Mononuclear cell (primary cell): ENCODE measurements around the gene OR1I1. TPM values are rescaled to one million over a fixed set of nuclear protein-coding genes. Genes with fewer than 3 reads are reported as not detected.
"Not testable (repeated sequence)": the region's sequence is repeated elsewhere in the genome, so short reads cannot be mapped to it uniquely, and the experiment has no call there.

Experiments used
- H3K27me3 ChIP-seq: 2 replicates; pipeline ENCODE4 v1.6.0; 2011; ENCODE audit warnings: low read length, control low read depth; ENCODE audit not compliant: insufficient read depth
- H3K4me1 ChIP-seq: 2 replicates; pipeline ENCODE4 v1.5.1; 2011; ENCODE audit warnings: mild to moderate bottlenecking, low read length, control low read depth; ENCODE audit not compliant: insufficient read depth
- H3K4me3 ChIP-seq: 2 replicates; pipeline ENCODE4 v1.5.1; 2011; ENCODE audit warnings: mild to moderate bottlenecking, low read length, moderate library complexity
- H3K9me3 ChIP-seq: 2 replicates; pipeline ENCODE4 v1.5.1; 2011; ENCODE audit warnings: low read depth, mild to moderate bottlenecking, control low read depth, low read length
- total RNA-seq: library from RNA; depleted of rRNA; stranded (reverse); fragments of >200 nt; gene quantifications from one replicate; pipeline ENCODE4 v1.2.3, GENCODE V29; 2012

The OR1I1 gene
- total RNA-seq, 1 donor: not detected

DNA sequence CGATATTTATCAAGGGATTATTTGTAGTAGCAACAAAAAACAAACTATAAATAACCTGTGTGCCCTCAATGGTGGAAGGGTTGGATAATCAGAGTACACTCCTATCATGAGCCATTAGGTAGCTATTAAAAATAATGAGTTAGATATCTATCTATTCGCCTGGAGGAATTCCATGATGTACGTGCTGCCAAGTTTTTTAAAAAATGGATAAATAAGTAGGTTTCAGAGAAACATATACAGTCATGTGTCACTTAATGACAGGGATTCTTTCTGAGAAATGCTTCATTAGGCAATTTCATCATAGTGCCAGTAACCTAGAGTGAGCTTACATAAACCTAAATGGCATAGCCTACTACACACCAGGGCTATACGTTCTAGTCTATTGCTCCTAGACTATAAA lies 6.2 kb upstream of the OR1I1 start:
- H3K27me3 ChIP-seq: no peaks in the 10 kb centered on the region
- no peak overlapping the region for H3K4me3 ChIP-seq
- no peaks in the 10 kb centered on the region for H3K4me1 ChIP-seq
- H3K9me3 ChIP-seq: no peaks in the 10 kb centered on the region

DNA sequence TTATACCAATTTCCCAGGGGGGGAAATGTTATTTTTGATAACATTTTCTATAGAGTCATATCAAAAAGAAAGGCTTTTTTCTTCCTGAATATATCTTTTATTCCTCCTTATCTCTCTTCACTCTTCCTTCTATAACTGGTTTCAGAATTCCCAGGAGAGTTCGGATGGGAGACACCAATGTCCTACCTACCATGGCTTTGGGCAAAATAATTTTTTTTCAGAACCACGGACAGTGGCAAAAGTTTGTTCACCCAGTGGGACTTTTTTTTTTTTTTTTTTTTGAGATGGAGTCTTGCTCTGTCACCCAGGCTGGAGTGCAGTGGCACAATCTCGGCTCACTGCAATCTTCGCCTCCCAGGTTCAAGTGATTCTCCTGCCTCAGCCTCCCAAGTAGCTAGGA lies 2.0 kb upstream of the OR1I1 start:
- H3K4me1 ChIP-seq, H3K27me3 ChIP-seq, H3K4me3 ChIP-seq, H3K9me3 ChIP-seq: not testable (repeated sequence)

DNA sequence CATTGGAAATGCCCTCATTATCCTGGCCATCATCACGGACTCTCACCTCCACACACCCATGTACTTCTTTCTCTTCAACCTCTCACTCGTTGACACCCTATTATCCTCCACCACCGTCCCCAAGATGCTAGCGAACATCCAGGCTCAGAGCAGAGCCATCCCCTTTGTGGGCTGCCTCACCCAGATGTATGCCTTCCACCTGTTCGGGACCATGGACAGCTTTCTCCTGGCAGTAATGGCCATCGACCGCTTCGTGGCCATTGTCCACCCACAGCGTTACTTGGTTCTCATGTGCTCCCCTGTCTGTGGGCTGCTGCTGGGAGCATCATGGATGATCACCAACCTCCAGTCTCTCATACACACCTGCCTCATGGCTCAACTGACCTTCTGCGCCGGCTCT lies 5.2 kb downstream of the OR1I1 start:
- Histone ChIP-seq H3K4me1 (peaks cover 4% of the 10 kb centered on the region), H3K27me3 (no peaks in the 10 kb centered on the region), H3K9me3 (no peaks in the 10 kb centered on the region), H3K4me3 (no peak overlapping the region)

DNA sequence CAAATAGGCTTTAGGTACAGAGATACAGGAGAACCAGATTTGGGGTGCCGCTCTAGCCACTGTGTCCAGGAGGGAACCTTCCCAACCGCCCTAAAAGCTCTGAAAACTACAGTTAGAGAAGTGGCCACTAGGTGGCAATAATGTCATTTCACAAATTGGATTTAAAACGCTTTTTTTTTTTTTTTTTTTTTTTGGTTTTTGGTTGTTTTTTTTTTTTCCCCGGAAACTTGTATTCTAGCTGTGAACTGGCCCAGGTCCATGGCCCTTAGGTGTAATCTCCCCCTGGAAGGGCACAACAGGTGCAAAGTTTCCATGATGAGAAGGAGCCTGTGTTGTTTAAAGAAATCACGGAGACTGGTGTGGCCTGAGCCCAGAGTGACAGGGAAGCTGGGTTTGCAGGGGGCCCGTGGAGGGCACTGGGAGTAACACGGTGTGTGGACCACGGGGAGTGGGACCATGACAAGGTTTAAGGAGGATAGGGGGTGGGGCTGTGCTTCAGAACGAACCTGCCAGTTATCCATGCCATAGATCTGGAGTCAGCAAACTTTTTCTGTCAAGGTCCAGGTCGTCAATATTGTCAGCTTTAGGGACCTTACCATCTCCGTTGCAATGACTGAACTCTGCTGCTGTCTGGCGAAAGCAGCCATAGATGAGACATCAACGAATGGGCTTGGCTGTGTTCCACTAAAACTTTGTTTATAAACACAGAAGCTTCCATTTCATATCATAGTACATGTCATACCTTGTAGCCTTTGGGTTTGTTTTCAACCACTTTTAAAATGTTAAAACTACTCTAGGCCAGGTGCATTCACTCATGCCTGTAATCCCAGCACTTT lies 10.1 kb downstream of the OR1I1 start:
- H3K4me3 ChIP-seq: no peak overlapping the region
- H3K27me3 ChIP-seq: no peaks in the 10 kb centered on the region
- no peaks in the 10 kb centered on the region for H3K9me3 ChIP-seq
- H3K4me1 ChIP-seq: peaks cover 5% of the 10 kb centered on the region

DNA sequence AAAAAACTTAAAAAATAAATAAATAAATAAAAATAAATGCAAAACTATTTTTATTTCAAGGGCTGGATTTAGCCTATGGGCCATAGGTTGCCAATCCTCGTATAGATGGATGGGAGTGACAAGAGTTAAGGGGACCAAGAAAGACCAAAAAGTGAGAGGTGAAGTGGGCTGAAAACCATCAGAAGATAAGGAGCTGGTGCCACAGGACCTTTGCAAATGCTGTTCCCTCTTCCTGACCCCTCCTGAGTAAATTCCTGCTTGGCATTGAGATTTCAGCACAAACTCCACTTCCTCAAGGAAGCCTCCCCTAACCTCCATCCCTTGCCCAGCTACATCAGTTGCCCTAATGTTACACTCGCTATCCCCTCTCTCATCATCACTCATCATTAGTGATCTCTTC lies 11.0 kb downstream of the OR1I1 start:
- H3K27me3 ChIP-seq: no peaks in the 10 kb centered on the region
- H3K4me3 ChIP-seq: no peak overlapping the region
- no peaks in the 10 kb centered on the region for H3K9me3 ChIP-seq
- H3K4me1 ChIP-seq: peaks cover 5% of the 10 kb centered on the region

DNA sequence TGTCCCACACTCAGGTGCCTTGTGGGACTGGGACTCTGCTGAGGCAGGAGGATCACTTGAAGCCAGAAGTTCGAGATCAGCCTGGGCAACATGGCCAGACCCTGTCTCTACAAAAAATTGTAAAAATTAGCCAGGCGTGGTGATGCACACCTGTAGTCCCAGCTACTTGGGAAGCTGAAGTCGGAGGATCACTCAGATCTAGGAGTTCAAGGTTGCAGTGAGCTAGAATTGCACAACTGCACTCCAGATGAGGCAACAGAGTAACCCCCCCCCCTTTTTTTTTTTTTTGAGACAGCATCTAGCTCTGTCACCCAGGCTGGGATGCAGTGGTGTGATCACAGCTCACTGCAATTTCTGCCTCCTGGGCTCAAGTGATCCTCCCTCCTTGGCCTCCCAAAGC lies 14.2 kb downstream of the OR1I1 start:
- H3K9me3 ChIP-seq: no peaks in the 10 kb centered on the region
- H3K27me3 ChIP-seq: no peaks in the 10 kb centered on the region
- H3K4me1 ChIP-seq: peaks cover 5% of the 10 kb centered on the region
- H3K4me3 ChIP-seq: no peak overlapping the region

DNA sequence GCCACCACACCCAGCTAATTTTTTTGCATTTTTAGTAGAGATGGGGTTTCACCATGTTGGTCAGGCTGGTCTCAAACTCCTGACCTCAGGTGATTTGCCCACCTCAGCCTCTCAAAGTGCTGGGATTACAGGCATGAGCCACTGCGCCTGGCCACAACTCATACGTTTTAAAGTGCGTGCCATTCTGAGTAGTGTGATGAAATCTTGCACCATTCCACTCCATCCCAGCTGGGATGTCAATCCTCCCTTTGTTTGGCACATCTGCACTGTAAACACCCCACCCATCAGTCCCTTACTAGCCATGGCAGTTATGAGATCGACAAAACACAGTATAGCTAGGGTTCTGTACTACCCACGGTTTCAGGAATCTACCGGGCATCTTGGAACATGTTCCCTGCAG lies 16.0 kb downstream of the OR1I1 start:
- H3K27me3 ChIP-seq, H3K4me3 ChIP-seq, H3K4me1 ChIP-seq, H3K9me3 ChIP-seq: not testable (repeated sequence)

DNA sequence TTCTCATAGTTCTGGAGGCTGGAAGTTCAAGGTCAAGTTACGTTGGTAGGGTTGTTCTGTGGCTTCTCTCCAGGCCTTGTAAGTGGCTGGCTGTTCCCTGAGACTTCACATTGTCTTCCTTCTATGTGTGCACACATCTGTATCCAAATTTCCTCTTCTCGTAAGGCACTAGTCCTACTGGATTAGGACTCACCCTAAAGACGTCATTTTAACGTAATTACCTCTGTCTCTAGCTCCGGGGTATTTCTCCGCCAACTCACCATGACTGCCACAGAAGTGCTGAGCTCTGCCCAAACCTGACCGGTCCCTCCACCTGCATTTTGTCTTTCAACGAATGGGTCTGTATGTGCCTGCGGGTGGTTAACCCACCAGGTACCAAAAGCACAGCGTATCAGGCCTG lies 16.4 kb downstream of the OR1I1 start:
- Histone ChIP-seq H3K4me3 (no peak overlapping the region), H3K9me3 (no peaks in the 10 kb centered on the region), H3K4me1 (no peaks in the 10 kb centered on the region), H3K27me3 (no peaks in the 10 kb centered on the region)

DNA sequence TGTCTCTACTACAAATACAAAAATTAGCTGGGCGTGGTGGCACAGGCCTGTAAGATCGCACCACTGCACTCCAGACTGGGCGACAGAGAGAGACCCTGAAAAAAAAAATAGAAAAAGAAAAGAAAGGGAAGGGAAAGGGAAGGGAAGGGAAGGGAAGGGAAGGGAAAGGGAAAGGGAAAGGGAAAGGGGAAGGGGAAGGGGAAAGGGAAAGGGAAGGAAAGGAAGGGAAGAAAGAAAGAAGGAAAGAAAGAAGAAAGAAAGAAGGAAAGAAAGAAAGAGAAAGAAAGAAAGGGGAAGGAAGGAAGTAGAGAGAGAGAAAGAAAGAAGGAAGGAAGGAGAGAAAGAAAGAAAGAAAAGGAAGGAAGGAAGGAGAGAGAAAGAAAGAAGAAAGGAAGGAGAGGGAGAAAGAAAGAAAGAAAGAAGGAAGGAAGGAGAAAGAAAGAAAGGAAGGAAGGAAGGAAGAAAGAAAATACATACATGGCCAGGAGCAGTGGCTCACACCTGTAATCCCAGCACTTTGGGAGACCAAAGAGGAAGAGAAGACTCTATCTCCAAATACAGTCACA lies 17.1 kb downstream of the OR1I1 start:
- H3K9me3 ChIP-seq: no peaks in the 10 kb centered on the region
- no peak overlapping the region for H3K4me3 ChIP-seq
- no peaks in the 10 kb centered on the region for H3K27me3 ChIP-seq
- H3K4me1 ChIP-seq: no peaks in the 10 kb centered on the region

DNA sequence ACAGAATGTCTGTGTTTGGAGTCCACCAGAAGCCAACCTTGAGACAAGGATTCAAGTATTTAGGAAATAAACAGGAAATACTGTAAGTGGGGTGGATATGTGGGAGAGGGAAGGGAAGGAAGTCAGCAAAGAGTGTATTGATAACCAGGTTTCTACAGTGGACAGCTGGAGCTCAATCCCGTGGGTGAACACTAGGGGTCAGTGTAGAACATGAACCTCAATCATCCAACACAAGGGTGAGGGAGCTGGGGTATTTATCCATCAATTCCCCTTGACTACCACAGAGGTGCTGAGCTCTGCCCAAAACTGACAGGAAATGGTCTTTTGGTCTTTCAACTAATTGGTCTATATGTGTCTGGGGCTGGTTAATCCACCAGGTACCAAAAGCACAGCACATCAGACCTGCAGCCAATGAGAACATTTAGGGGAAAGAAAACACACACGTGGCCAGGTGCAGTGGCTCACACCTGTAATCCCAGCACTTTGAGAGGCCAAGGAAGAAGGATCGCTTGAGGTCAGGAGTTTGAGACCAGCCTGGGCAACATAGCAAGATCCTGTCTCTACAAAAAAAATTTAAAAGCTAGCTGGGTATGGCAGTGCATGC lies 19.6 kb downstream of the OR1I1 start:
- H3K4me3 ChIP-seq: no peak overlapping the region
- no peaks in the 10 kb centered on the region for H3K4me1 ChIP-seq
- H3K9me3 ChIP-seq: no peaks in the 10 kb centered on the region
- H3K27me3 ChIP-seq: peaks cover 9% of the 10 kb centered on the region

DNA sequence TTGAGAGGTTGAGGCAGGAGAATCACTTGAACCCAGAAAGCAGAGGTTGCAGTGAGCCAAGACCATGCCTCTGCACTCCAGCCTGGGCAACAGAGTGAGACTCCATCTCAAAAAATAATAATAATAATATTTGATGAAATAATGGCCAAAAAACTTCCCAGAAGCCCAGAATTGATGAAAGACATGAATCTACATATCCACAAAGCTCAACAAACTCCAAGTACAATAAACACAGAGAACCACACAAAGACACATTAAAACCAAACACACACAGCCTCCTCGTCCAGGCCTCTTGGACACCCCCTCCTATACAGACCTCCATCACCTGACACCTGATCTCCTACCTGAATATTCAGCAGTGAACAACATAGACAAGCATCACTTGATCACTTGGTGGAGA lies 22.0 kb downstream of the OR1I1 start:
- Histone ChIP-seq H3K27me3 (peaks cover 21% of the 10 kb centered on the region), H3K4me3 (no peak overlapping the region), H3K9me3 (no peaks in the 10 kb centered on the region), H3K4me1 (no peaks in the 10 kb centered on the region)

DNA sequence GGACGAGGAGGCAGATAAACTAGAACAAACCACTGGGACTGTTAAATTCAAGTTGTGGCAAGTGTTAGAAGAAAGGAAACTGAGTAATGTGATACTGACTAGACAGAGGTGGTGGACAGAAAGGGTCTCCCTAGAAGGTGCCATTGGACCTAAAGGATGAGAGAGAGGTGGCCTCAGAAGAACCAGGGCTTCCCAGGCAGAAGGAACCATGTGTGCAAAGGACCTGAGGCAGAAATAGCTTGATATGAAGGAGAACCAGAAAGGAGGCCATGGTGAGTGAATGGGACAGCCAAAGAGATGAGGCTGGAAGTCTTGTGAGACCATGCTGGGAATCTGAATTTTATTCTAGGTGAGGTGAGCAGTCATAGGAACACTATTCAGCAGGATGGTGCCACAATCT lies 22.4 kb downstream of the OR1I1 start:
- Histone ChIP-seq H3K9me3 (no peaks in the 10 kb centered on the region), H3K4me1 (no peaks in the 10 kb centered on the region), H3K4me3 (no peak overlapping the region), H3K27me3 (peaks cover 21% of the 10 kb centered on the region)

DNA sequence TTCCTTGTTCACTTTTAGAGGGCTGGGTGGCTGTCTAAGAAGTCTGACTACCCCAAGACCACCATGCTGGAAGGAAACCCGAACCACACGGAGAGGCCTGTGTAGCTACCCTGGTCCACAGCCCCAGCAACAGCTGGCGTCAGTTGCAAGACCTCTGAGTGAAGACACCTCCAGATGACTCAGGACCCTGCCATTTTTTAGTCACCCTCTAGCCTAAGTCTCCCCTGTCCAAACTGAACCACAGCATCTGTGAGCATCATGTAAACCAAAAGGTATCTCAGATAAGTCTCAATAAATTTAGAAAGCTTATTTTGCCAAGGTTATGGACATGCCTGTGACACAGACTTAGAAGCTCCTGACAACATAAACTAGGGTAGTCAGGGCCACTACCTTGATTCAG lies 23.0 kb downstream of the OR1I1 start:
- Histone ChIP-seq H3K27me3 (peaks cover 21% of the 10 kb centered on the region), H3K4me1 (no peaks in the 10 kb centered on the region), H3K4me3 (no peak overlapping the region), H3K9me3 (no peaks in the 10 kb centered on the region)

DNA sequence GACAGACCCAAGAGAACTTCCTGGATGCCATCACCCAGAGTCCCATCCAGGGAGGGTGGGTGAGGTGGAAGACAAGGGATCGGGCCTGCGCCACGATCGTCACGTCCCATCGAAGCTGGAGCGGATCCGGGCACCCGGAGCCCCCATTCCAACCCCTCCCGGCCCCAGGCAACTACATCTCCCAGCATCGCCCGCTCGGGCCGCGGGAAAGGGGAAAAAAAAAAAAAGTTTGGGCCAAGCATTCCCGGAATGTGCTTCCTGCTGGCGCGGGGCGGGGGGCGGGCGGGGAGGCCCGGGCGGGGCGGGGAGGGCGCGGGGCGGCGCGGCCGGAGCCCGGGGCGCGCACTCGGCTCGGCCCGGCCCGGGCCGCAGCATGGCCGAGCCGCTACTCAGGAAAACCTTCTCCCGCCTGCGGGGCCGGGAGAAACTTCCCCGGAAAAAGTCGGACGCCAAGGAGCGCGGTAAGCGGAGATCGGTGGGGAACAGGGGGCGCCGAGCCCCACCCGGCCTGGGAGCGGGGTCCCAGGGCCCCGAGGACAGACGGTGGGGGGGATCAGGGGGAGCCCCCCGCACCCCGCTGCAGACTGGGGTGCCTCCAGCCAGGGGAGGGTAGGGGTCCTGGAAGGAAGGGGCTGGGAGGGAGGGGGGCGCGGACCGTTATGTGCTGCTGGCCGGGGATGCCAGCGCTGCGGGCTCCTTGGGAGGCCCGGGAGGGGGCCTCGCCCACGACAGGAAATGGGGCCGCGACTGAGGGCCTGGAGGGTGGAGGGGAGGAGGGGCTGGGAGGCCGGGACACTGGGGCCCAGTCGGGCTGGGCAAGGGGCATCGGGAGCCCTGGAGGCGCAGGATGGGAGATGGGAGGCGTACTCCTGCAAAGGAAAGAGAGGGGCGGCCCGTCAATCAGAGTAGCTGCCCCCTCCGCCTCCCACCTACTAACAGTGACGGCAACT lies 25.3 kb downstream of the OR1I1 start, which contains the start of gene SYDE1:
Gene SYDE1, plus strand, starts transcription at position 341 of the 950 bp plus-strand sequence. Its CDS starts 33 bp downstream, at position 374.
- Histone ChIP-seq H3K9me3 (no peaks in the 10 kb centered on the region), H3K27me3 (peaks cover 21% of the 10 kb centered on the region), H3K4me3 (no peak within 1 kb of the TSS), H3K4me1 (no peaks in the 10 kb centered on the region)
